Mucosa of descending colon (tissue), 3 donors: ENCODE measurements around the gene DOCK2. TPM values are rescaled to one million over a fixed set of nuclear protein-coding genes. Genes with fewer than 3 reads are reported as not detected.
"Not testable (repeated sequence)": the region's sequence is repeated elsewhere in the genome, so short reads cannot be mapped to it uniquely, and the experiment has no call there.

ENCODE experiments used
- ATAC-seq: fragments of 200-7000 bp; cut with Tn5 transposase; one replicate; pipeline ENCODE4 v1.9.1; 2020; ENCODE audit warnings: mild to moderate bottlenecking, moderate library complexity
- DNase-seq, 3 donors: peaks; one replicate each; pipeline ENCODE4 v3.0.0-alpha.2; 2020
- H3K36me3 ChIP-seq: fragments of 200-600 bp; one replicate; pipeline ENCODE4 v1.8.0; 2021; ENCODE audit warnings: low read depth, mild to moderate bottlenecking
- H3K4me1 ChIP-seq: fragments of 200-600 bp; one replicate; pipeline ENCODE4 v1.8.0; 2021; ENCODE audit warnings: low read depth, mild to moderate bottlenecking
- H3K4me3 ChIP-seq: fragments of 200-600 bp; one replicate; pipeline ENCODE4 v1.8.0; 2021; ENCODE audit warnings: mild to moderate bottlenecking
- H3K9me3 ChIP-seq: fragments of 200-600 bp; one replicate; pipeline ENCODE4 v1.8.0; 2021; ENCODE audit warnings: mild to moderate bottlenecking
- CTCF ChIP-seq: fragments of 200-600 bp; IDR thresholded peaks from one replicate; pipeline ENCODE4 v1.8.0; 2022; ENCODE audit warnings: antibody characterized with exemption, mild to moderate bottlenecking
- intact Hi-C, 2 donors: fragments of 100-400 bp; cut with DNase I in 1 of 2; cut with micrococcal nuclease in 1 of 2; formaldehyde crosslinking; loops; one replicate each; pipeline versions ENCODE4 v1.11.0 to v1.11.1; 2022; cut with DNase I, micrococcal nuclease
- total RNA-seq, 3 donors: library from RNA; stranded (reverse); fragmentation: NEBNext Ultra II Directional in 2 of 3; extraction: Animal tissue kit (Norgen Biotek cat#: 25700) in 2 of 3; gene quantifications; one replicate each; pipeline versions ENCODE4 v1.2.1 to v1.2.4, GENCODE V29; 2021 to 2023
- donor health status: DM: no; HTN: no; CAD: no; lungs with moderate emphysema.
- donor health status: DM: no; HTN: no; CAD: no.
- donor health status: DM: no; HTN: yes; CAD: no.

The DOCK2 gene
- total RNA-seq, 3 donors from 2014 or later: 7.2 to 20.1 (median 18.1) TPM

GRCh38 chr5:170081616-170082015 is 444.5 kb downstream of the DOCK2 start:
- no peaks in the 10 kb centered on the region for H3K4me1 ChIP-seq
- intact Hi-C loops: no loop called here
- ATAC-seq (no peak), DNase-seq (no peak)
- no peak overlapping the region for H3K4me3 ChIP-seq
- no peaks in the 10 kb centered on the region for H3K9me3 ChIP-seq
- no peaks in the 10 kb centered on the region for H3K36me3 ChIP-seq
- no peak for TF ChIP-seq CTCF

GRCh38 chr5:170082701-170083100 is 445.6 kb downstream of the DOCK2 start:
- intact Hi-C loops: no loop called here
- no peak for DNase-seq
- no peak for ATAC-seq
- TF ChIP-seq CTCF: no peak
- no peaks in the 10 kb centered on the region for H3K9me3 ChIP-seq
- no peak overlapping the region for H3K4me3 ChIP-seq
- no peaks in the 10 kb centered on the region for H3K4me1 ChIP-seq
- no peaks in the 10 kb centered on the region for H3K36me3 ChIP-seq

GRCh38 chr5:170087168-170087817 is 450.2 kb downstream of the DOCK2 start:
- H3K4me3 ChIP-seq: no peak overlapping the region
- no peak for DNase-seq
- no peaks in the 10 kb centered on the region for H3K9me3 ChIP-seq
- H3K4me1 ChIP-seq: no peaks in the 10 kb centered on the region
- TF ChIP-seq CTCF: no peak
- ATAC-seq: no peak
- no peaks in the 10 kb centered on the region for H3K36me3 ChIP-seq
- intact Hi-C loops: no loop called here

GRCh38 chr5:170092455-170093101 is 455.5 kb downstream of the DOCK2 start:
- DNase-seq: no peak
- H3K36me3 ChIP-seq: no peaks in the 10 kb centered on the region
- no peak overlapping the region for H3K4me3 ChIP-seq
- no peaks in the 10 kb centered on the region for H3K9me3 ChIP-seq
- no peaks in the 10 kb centered on the region for H3K4me1 ChIP-seq
- TF ChIP-seq CTCF: no peak
- no peak for ATAC-seq
- intact Hi-C loops: no loop called here

- not testable (repeated sequence) for ATAC-seq
Observed at GRCh38 chr5:170094329-170094728, 457.3 kb downstream of the DOCK2 start.

GRCh38 chr5:170095646-170096045 is 458.6 kb downstream of the DOCK2 start:
- Histone ChIP-seq H3K4me3 (no peak overlapping the region), H3K36me3 (no peaks in the 10 kb centered on the region), H3K4me1 (no peaks in the 10 kb centered on the region), H3K9me3 (no peaks in the 10 kb centered on the region)
- TF ChIP-seq CTCF: no peak
- DNase-seq: no peak
- intact Hi-C loops: no loop called here
- no peak for ATAC-seq

More at GRCh38 chr5:170094329-170094728, 457.3 kb downstream of the DOCK2 start:
- DNase-seq, H3K4me3 ChIP-seq, intact Hi-C loops, H3K9me3 ChIP-seq, H3K36me3 ChIP-seq, H3K4me1 ChIP-seq: not testable (repeated sequence)
